HCT116 (cell line): Measurements from ENCODE around the gene C11orf21. TPM values are rescaled to one million over a fixed set of nuclear protein-coding genes. Genes with fewer than 3 reads are reported as not detected.

Experiments used
- ATAC-seq: fragments of 200-7000 bp; cut with Tn5 transposase; 2 replicates; pipeline ENCODE4 v1.9.1; 2020; ENCODE audit warnings: mild to moderate bottlenecking, moderate library complexity
- BruUV-seq: library from RNA; stranded (reverse); fragments of 400-500 nt; replicated peaks from 2 replicates; lab custom pipeline; 2021; lab: Mats Ljungman, UMichigan
- CTCF ChIA-PET: fragments of 300-600 bp; sonication (Branson Sonifier 250); formaldehyde crosslinking; loops from one replicate; lab custom pipeline; 2021; ENCODE audit warnings: antibody characterized with exemption; lab: Charles Lee
- POLR2A ChIA-PET: fragments of 300-600, 350-600 bp; sonication (Branson Sonifier 250); formaldehyde crosslinking; loops from one replicate; lab custom pipeline; 2021; ENCODE audit warnings: antibody characterized with exemption; lab: Charles Lee
- RAD21 ChIA-PET, 2 experiments: fragments of 300-600 bp; sonication (Branson Sonifier 250); formaldehyde crosslinking; loops; one replicate each; lab custom pipeline; 2023; ENCODE audit warnings: low total read pairs in 2 of 2; ENCODE audit not compliant: uncharacterized antibody in 2 of 2, unreplicated experiment in 2 of 2, low non-redundant PET in 1 of 2; lab: Charles Lee
- DNase-seq: peaks from one replicate; pipeline ENCODE4 v3.0.0-alpha.2; 2010; ENCODE audit warnings: low read depth, low spot score
- H2AFZ ChIP-seq: fragments of 200-600 bp; shearing (Covaris generic), sonication (generic); 2 replicates; pipeline ENCODE4 v1.6.1; 2017; ENCODE audit warnings: low read depth, mixed run types, mixed read lengths, antibody characterized with exemption, low read length; ENCODE audit not compliant: poor library complexity, severe bottlenecking
- H3K27ac ChIP-seq: 2 replicates; pipeline ENCODE4 v1.5.1; 2012; ENCODE audit warnings: low read depth, low read length
- H3K27me3 ChIP-seq: fragments of 200-600 bp; sonication (generic); 2 replicates; pipeline ENCODE4 v1.6.1; 2016; ENCODE audit warnings: mixed run types, low read length, mixed read lengths; ENCODE audit not compliant: insufficient read depth
- H3K36me3 ChIP-seq, 2 experiments: fragments of 200-500 bp in 1 of 2; fragments of 200-600 bp in 1 of 2; sonication (Bioruptor generic) in 1 of 2; sonication (generic) in 1 of 2; 2 replicates each; pipeline versions ENCODE4 v1.5.1 to v1.6.1; 2014 to 2016; ENCODE audit warnings: low read length in 2 of 2, inconsistent platforms in 1 of 2, mixed read lengths in 1 of 2, mixed run types in 1 of 2; ENCODE audit not compliant: insufficient read depth in 2 of 2, control insufficient read depth in 1 of 2
- H3K4me1 ChIP-seq, 2 experiments: fragments of 200-600 bp in 1 of 2; sonication (generic) in 1 of 2; 2 replicates each; pipeline versions ENCODE4 v1.5.1 to v1.6.1; 2012 to 2017; ENCODE audit warnings: low read length in 2 of 2, inconsistent platforms in 1 of 2, mild to moderate bottlenecking in 1 of 2, mixed read lengths in 1 of 2, mixed run types in 1 of 2, moderate library complexity in 1 of 2; ENCODE audit not compliant: insufficient read depth in 2 of 2, control insufficient read depth in 1 of 2
- H3K4me2 ChIP-seq: fragments of 200-600 bp; sonication (generic); 2 replicates; pipeline ENCODE4 v1.6.1; 2017; ENCODE audit warnings: mixed run types, low read length, mixed read lengths
- H3K4me3 ChIP-seq, 2 experiments: fragments of 200-600 bp in 1 of 2; sonication (generic) in 1 of 2; replicated peaks in 1 of 2; 2 replicates each; pipeline ENCODE4 v1.5.1; 2011 to 2016; ENCODE audit warnings: low read length in 2 of 2, control low read depth in 1 of 2, low read depth in 1 of 2, mild to moderate bottlenecking in 1 of 2, mixed read lengths in 1 of 2, mixed run types in 1 of 2
- H3K79me2 ChIP-seq: fragments of 200-600 bp; sonication (generic); 2 replicates; pipeline ENCODE4 v1.6.1; 2017; ENCODE audit warnings: mild to moderate bottlenecking, mixed run types, low read length, moderate library complexity, mixed read lengths; ENCODE audit not compliant: insufficient read depth
- H3K9ac ChIP-seq: fragments of 200-600 bp; sonication (generic); 2 replicates; pipeline ENCODE4 v1.6.1; 2016; ENCODE audit warnings: low read length, mixed read lengths
- H3K9me2 ChIP-seq: fragments of 200-600 bp; sonication (generic), shearing (Covaris generic); 2 replicates; pipeline ENCODE4 v1.6.1; 2017; ENCODE audit warnings: mixed run types, mild to moderate bottlenecking, moderate library complexity; ENCODE audit not compliant: insufficient read depth
- H3K9me3 ChIP-seq, 2 experiments: fragments of 200-500 bp in 1 of 2; fragments of 200-600 bp in 1 of 2; sonication (Bioruptor generic) in 1 of 2; sonication (generic) in 1 of 2; 2 replicates each; pipeline ENCODE4 v1.6.1; 2014 to 2017; ENCODE audit warnings: low read length in 2 of 2, mixed read lengths in 2 of 2, inconsistent platforms in 1 of 2, low read depth in 1 of 2, mild to moderate bottlenecking in 1 of 2, mixed run types in 1 of 2, moderate library complexity in 1 of 2; ENCODE audit not compliant: control insufficient read depth in 1 of 2, insufficient read depth in 1 of 2
- H4K20me1 ChIP-seq: fragments of 200-600 bp; sonication (generic), shearing (Covaris generic); 2 replicates; pipeline ENCODE4 v1.6.1; 2017; ENCODE audit warnings: mixed run types, mild to moderate bottlenecking, moderate library complexity; ENCODE audit not compliant: insufficient read depth
- CBX3 ChIP-seq: IDR thresholded peaks from 2 replicates; pipeline ENCODE4 v1.6.1; 2012; ENCODE audit warnings: low read depth
- EGR1 ChIP-seq: IDR thresholded peaks from 2 replicates; pipeline ENCODE4 v1.6.1; 2012; ENCODE audit warnings: low read depth
- ELF1 ChIP-seq: IDR thresholded peaks from 2 replicates; pipeline ENCODE4 v1.6.1; 2012; ENCODE audit warnings: low read depth, borderline replicate concordance
- EZH2phosphoT487 ChIP-seq: fragments of 200-600 bp; IDR thresholded peaks from 2 replicates; pipeline ENCODE4 v1.6.1; 2018; ENCODE audit warnings: antibody characterized with exemption, borderline replicate concordance
- FOSL1 ChIP-seq: IDR thresholded peaks from 2 replicates; pipeline ENCODE4 v1.6.1; 2012; ENCODE audit warnings: low read depth
- JUND ChIP-seq: IDR thresholded peaks from 2 replicates; pipeline ENCODE4 v1.6.1; 2012
- RAD21 ChIP-seq: IDR thresholded peaks from 2 replicates; pipeline ENCODE4 v1.6.1; 2012; ENCODE audit warnings: low read depth, mild to moderate bottlenecking
- SIN3A ChIP-seq: IDR thresholded peaks from 2 replicates; pipeline ENCODE4 v1.6.1; 2012; ENCODE audit warnings: low read depth
- YY1 ChIP-seq: IDR thresholded peaks from 2 replicates; pipeline ENCODE4 v1.6.1; 2011; ENCODE audit warnings: low read length, low read depth, moderate library complexity, mild to moderate bottlenecking; ENCODE audit not compliant: insufficient replicate concordance; ENCODE audit errors: extremely low read depth
- intact Hi-C: fragments of 100-400 bp; cut with micrococcal nuclease; formaldehyde crosslinking; loops from 2 replicates; pipeline ENCODE4 v1.10.0; 2022
- total RNA-seq: library from RNA; stranded (reverse); gene quantifications from one replicate; pipeline ENCODE4 v1.2.1, GENCODE V29; 2021; ENCODE audit not compliant: unreplicated experiment
- TF ChIP-seq, protein P1 (sequence below): IDR thresholded peaks from 2 replicates; pipeline ENCODE4 v1.6.1; 2012
- TF ChIP-seq, protein P2 (sequence below): IDR thresholded peaks from 2 replicates; pipeline ENCODE4 v1.6.1; 2012; ENCODE audit warnings: low read depth
- TF ChIP-seq, protein P3 (sequence below): IDR thresholded peaks from 2 replicates; pipeline ENCODE4 v1.6.1; 2012
- TF ChIP-seq, protein P4 (sequence below): IDR thresholded peaks from 2 replicates; pipeline ENCODE4 v1.6.1; 2011; ENCODE audit warnings: mild to moderate bottlenecking, low read length, moderate library complexity; ENCODE audit not compliant: insufficient replicate concordance; ENCODE audit errors: extremely low read depth

The C11orf21 gene
- total RNA-seq, 1 experiment from 2014 or later, result not detected

DNA sequence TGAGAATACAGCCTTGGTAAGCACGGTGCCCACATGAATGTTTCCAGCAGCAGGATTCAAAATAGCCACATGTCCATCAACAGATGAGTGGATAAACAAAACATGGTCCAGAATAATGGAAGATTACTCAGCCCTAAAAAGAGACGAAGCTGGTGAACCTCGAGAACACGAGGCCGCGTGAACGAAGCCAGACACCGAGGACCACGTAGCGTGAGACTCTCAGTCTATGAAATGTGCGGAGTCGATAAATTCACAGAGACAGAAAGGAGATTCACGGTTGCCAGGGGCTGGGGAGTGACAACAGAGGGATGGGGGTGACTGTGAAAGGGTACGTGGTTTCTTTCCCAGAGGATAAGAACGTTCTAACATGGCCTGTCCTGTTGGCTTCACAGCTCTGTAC, 28.4 kb downstream of the C11orf21 start:
- POLR2A ChIA-PET, result no interaction called here
- Histone ChIP-seq H3K27me3 (no peaks in the 10 kb centered on the region), H3K4me3 (no peak overlapping the region), H3K9me2 (no peaks in the 10 kb centered on the region), H3K9me3 (no peaks in the 10 kb centered on the region), H3K79me2 (no peaks in the 10 kb centered on the region), H4K20me1 (no peaks in the 10 kb centered on the region), H3K36me3 (no peaks in the 10 kb centered on the region), H3K4me1 (peaks cover 0 to 12% of the 10 kb centered on the region in 2 experiments; a peak in 2 of 4 replicates), H3K27ac (no peak overlapping the region), H3K4me2 (no peak overlapping the region), H2AFZ (no peak overlapping the region), H3K9ac (no peak overlapping the region)
- TF ChIP-seq YY1 (no peak), SIN3A (no peak), CBX3 (no peak), EZH2phosphoT487 (no peak), RAD21 (no peak), FOSL1 (no peak), ELF1 (no peak), JUND (no peak), EGR1 (no peak)
- TF ChIP-seq, protein P1, sequence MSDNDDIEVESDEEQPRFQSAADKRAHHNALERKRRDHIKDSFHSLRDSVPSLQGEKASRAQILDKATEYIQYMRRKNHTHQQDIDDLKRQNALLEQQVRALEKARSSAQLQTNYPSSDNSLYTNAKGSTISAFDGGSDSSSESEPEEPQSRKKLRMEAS, result no peak
- TF ChIP-seq, protein P2, sequence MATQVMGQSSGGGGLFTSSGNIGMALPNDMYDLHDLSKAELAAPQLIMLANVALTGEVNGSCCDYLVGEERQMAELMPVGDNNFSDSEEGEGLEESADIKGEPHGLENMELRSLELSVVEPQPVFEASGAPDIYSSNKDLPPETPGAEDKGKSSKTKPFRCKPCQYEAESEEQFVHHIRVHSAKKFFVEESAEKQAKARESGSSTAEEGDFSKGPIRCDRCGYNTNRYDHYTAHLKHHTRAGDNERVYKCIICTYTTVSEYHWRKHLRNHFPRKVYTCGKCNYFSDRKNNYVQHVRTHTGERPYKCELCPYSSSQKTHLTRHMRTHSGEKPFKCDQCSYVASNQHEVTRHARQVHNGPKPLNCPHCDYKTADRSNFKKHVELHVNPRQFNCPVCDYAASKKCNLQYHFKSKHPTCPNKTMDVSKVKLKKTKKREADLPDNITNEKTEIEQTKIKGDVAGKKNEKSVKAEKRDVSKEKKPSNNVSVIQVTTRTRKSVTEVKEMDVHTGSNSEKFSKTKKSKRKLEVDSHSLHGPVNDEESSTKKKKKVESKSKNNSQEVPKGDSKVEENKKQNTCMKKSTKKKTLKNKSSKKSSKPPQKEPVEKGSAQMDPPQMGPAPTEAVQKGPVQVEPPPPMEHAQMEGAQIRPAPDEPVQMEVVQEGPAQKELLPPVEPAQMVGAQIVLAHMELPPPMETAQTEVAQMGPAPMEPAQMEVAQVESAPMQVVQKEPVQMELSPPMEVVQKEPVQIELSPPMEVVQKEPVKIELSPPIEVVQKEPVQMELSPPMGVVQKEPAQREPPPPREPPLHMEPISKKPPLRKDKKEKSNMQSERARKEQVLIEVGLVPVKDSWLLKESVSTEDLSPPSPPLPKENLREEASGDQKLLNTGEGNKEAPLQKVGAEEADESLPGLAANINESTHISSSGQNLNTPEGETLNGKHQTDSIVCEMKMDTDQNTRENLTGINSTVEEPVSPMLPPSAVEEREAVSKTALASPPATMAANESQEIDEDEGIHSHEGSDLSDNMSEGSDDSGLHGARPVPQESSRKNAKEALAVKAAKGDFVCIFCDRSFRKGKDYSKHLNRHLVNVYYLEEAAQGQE, result no peak
- TF ChIP-seq, protein P3, sequence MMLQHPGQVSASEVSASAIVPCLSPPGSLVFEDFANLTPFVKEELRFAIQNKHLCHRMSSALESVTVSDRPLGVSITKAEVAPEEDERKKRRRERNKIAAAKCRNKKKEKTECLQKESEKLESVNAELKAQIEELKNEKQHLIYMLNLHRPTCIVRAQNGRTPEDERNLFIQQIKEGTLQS, result no peak
- TF ChIP-seq, protein P4, sequence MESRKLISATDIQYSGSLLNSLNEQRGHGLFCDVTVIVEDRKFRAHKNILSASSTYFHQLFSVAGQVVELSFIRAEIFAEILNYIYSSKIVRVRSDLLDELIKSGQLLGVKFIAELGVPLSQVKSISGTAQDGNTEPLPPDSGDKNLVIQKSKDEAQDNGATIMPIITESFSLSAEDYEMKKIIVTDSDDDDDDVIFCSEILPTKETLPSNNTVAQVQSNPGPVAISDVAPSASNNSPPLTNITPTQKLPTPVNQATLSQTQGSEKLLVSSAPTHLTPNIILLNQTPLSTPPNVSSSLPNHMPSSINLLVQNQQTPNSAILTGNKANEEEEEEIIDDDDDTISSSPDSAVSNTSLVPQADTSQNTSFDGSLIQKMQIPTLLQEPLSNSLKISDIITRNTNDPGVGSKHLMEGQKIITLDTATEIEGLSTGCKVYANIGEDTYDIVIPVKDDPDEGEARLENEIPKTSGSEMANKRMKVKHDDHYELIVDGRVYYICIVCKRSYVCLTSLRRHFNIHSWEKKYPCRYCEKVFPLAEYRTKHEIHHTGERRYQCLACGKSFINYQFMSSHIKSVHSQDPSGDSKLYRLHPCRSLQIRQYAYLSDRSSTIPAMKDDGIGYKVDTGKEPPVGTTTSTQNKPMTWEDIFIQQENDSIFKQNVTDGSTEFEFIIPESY, result no peak
- no TSS peak for BruUV-seq
- CTCF ChIA-PET, result no interaction called here
- intact Hi-C loops, result no loop called here
- no peak for DNase-seq
- ATAC-seq, result no peak
- RAD21 ChIA-PET, result no interaction called here
